CD14-positive monocyte (primary cell): ENCODE results near the gene RTN1. TPM values are rescaled to one million over a fixed set of nuclear protein-coding genes. Genes with fewer than 3 reads are reported as not detected.

Source experiments
- DNase-seq, 3 donors: peaks; one replicate each; pipeline ENCODE4 v3.0.0-alpha.2; 2011 to 2022
- H2AFZ ChIP-seq: 2 replicates; pipeline ENCODE4 v1.6.0; 2012; ENCODE audit warnings: mild to moderate bottlenecking, low read depth, low read length, inconsistent platforms; ENCODE audit not compliant: insufficient read depth, poor library complexity, severe bottlenecking
- H3K27ac ChIP-seq, 2 donors: 1 replicate in 1 of 2; 2 replicates in 1 of 2; pipeline ENCODE4 v1.5.1; 2012 to 2013; ENCODE audit warnings: low read length in 2 of 2, control low read depth in 1 of 2, inconsistent platforms in 1 of 2, low read depth in 1 of 2, mild to moderate bottlenecking in 1 of 2
- H3K27me3 ChIP-seq, 2 donors: one replicate each; pipeline versions ENCODE4 v1.6.0 to v1.6.1; 2011 to 2013; ENCODE audit warnings: low read length in 2 of 2; ENCODE audit not compliant: control insufficient read depth in 2 of 2, insufficient read depth in 2 of 2
- H3K36me3 ChIP-seq, 2 donors: replicated peaks in 1 of 2; 1 replicate in 1 of 2; 2 replicates in 1 of 2; pipeline versions ENCODE4 v1.5.1 to v1.6.1; 2012 to 2013; ENCODE audit warnings: low read length in 2 of 2, control low read depth in 1 of 2, inconsistent platforms in 1 of 2, mild to moderate bottlenecking in 1 of 2; ENCODE audit not compliant: insufficient read depth in 2 of 2, control insufficient read depth in 1 of 2
- H3K4me1 ChIP-seq, 2 donors: 1 replicate in 1 of 2; 2 replicates in 1 of 2; pipeline versions ENCODE4 v1.5.1 to v1.6.1; 2012 to 2013; ENCODE audit warnings: low read length in 2 of 2, control low read depth in 1 of 2, inconsistent platforms in 1 of 2, mild to moderate bottlenecking in 1 of 2, moderate library complexity in 1 of 2; ENCODE audit not compliant: insufficient read depth in 2 of 2, control insufficient read depth in 1 of 2
- H3K4me2 ChIP-seq: replicated peaks from 2 replicates; pipeline ENCODE3; 2012; ENCODE audit warnings: low read length, moderate library complexity, mild to moderate bottlenecking; ENCODE audit not compliant: poor library complexity, severe bottlenecking; ENCODE audit errors: extremely low read depth
- H3K4me3 ChIP-seq, 3 experiments: fragments of 200-600 bp in 1 of 3; sonication (generic) in 1 of 3; replicated peaks in 1 of 3; 1 replicate in 2 of 3; 2 replicates in 1 of 3; pipeline ENCODE4 v1.5.1; 2011 to 2013; ENCODE audit warnings: low read length in 3 of 3, mild to moderate bottlenecking in 3 of 3, control low read depth in 2 of 3, low read depth in 2 of 3, inconsistent platforms in 1 of 3, moderate library complexity in 1 of 3
- H3K79me2 ChIP-seq: 2 replicates; pipeline ENCODE4 v1.6.0; 2012; ENCODE audit warnings: mild to moderate bottlenecking, control low read depth, inconsistent platforms, low read length, moderate library complexity; ENCODE audit not compliant: insufficient read depth
- H3K9ac ChIP-seq: 2 replicates; pipeline ENCODE4 v1.6.0; 2017; ENCODE audit warnings: low read length, mild to moderate bottlenecking; ENCODE audit not compliant: insufficient read depth, poor library complexity, severe bottlenecking
- H3K9me3 ChIP-seq, 2 donors: replicated peaks in 1 of 2; 1 replicate in 1 of 2; 2 replicates in 1 of 2; pipeline versions ENCODE4 v1.5.1 to v1.6.1; 2012 to 2013; ENCODE audit warnings: low read length in 2 of 2, control low read depth in 1 of 2; ENCODE audit not compliant: control insufficient read depth in 1 of 2, insufficient read depth in 1 of 2
- H4K20me1 ChIP-seq: 2 replicates; pipeline ENCODE4 v1.6.0; 2012; ENCODE audit warnings: mild to moderate bottlenecking, low read length, control low read depth, moderate library complexity; ENCODE audit not compliant: insufficient read depth
- H3K27ac Mint-ChIP-seq, 7 donors: one replicate each; pipeline ENCODE4 v1.8.0; 2020; ENCODE audit warnings: mild to moderate bottlenecking in 7 of 7, mixed read lengths in 7 of 7, moderate library complexity in 6 of 7, inconsistent platforms in 2 of 7
- H3K27me3 Mint-ChIP-seq, 3 donors: one replicate each; pipeline ENCODE4 v1.8.0; 2021 to 2022; ENCODE audit warnings: low read depth in 3 of 3, mild to moderate bottlenecking in 3 of 3, mixed read lengths in 3 of 3, moderate library complexity in 3 of 3, inconsistent platforms in 1 of 3
- H3K36me3 Mint-ChIP-seq, 2 donors: one replicate each; pipeline ENCODE4 v1.8.0; 2020; ENCODE audit warnings: mixed read lengths in 2 of 2, inconsistent platforms in 1 of 2, mild to moderate bottlenecking in 1 of 2
- H3K4me1 Mint-ChIP-seq: one replicate; pipeline ENCODE4 v1.8.0; 2020; ENCODE audit warnings: mild to moderate bottlenecking, mixed read lengths
- H3K4me3 Mint-ChIP-seq, 2 donors: one replicate each; pipeline ENCODE4 v1.8.0; 2020; ENCODE audit warnings: mild to moderate bottlenecking in 2 of 2, mixed read lengths in 2 of 2, moderate library complexity in 1 of 2
- H3K9me3 Mint-ChIP-seq, 7 donors: one replicate each; pipeline ENCODE4 v1.8.0; 2020 to 2022; ENCODE audit warnings: mixed read lengths in 7 of 7, mild to moderate bottlenecking in 6 of 7, moderate library complexity in 6 of 7, inconsistent platforms in 2 of 7
- WGBS: methylation state at CpG from one replicate; pipeline ENCODE4 v1.1.5; 2013; ENCODE audit warnings: missing lambda C conversion rate; ENCODE audit not compliant: insufficient coverage; 5-methylcytosine and 5-hydroxymethylcytosine counted together
- intact Hi-C, 2 donors: fragments of 100-400 bp; cut with micrococcal nuclease; formaldehyde crosslinking; loops; one replicate each; pipeline versions ENCODE4 v1.15.0 to v1.15.1; 2023
- polyA plus RNA-seq, 3 donors: library from polyadenylated mRNA; depleted of rRNA in 1 of 3; unstranded in 2 of 3; stranded (reverse) in 1 of 3; fragments of 300-500 nt in 2 of 3; fragments of >200 nt in 1 of 3; fragmentation: Illumina TruSeq in 2 of 3; gene quantifications; 1 replicate in 2 of 3; 2 replicates in 1 of 3; pipeline ENCODE4 v1.2.3, GENCODE V29; 2012 to 2021
- TF ChIP-seq, protein P1 (sequence below): fragments of 200-600 bp; IDR thresholded peaks from one replicate; pipeline ENCODE4 v1.8.0; 2022; ENCODE audit warnings: antibody characterized with exemption, mild to moderate bottlenecking

RTN1 gene
- polyA plus RNA-seq, 3 donors: 40.2 to 75.1 (median 55.0) TPM

DNA sequence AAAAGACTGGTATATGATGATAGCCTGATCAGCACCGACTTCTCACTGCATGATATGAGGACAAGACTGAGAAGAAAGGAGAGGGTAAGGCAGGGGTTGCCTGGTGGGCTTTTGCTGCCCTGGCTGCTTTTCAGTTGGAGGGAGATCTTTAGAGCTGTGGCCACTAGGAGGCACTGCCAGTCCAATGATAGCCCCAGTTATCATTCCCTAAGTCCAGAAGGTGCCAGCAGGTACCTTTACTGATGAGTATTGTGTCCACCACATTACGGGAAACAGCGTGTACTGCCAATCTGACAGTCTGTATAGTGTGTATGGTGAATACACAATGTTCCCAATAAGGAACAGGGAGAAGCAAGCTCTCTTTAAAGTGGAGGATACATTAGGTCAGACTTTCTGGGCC, 238.2 kb downstream of the RTN1 start:
- peaks cover 0 to 10% (median 2%) of the 10 kb centered on the region in 7 donors for H3K9me3 Mint-ChIP-seq
- no peak overlapping the region for H3K27ac Mint-ChIP-seq
- peak; percentile 2 to 37 (median 24) for DNase-seq
- H3K4me1 Mint-ChIP-seq: peaks cover 11% of the 10 kb centered on the region
- H3K27me3 Mint-ChIP-seq: peaks cover 32 to 51% (median 39%) of the 10 kb centered on the region in 3 donors
- Histone ChIP-seq H3K4me1 (peaks cover 5 to 7% of the 10 kb centered on the region in 2 donors), H3K27ac (no peak overlapping the region), H2AFZ (no peak overlapping the region), H4K20me1 (peaks cover 85% of the 10 kb centered on the region), H3K9ac (no peak overlapping the region), H3K36me3 (no peaks in the 10 kb centered on the region), H3K4me2 (no peak overlapping the region), H3K4me3 (no peak overlapping the region), H3K9me3 (peaks cover 0 to 6% of the 10 kb centered on the region in 2 donors), H3K79me2 (no peaks in the 10 kb centered on the region), H3K27me3 (peaks cover 30% of the 10 kb centered on the region in 2 donors)
- intact Hi-C loops: loop anchor here (2.0 to 5.0 kb wide), 2 partner anchors 264 to 265 kb away; no protein-coding TSS in a partner anchor
- TF ChIP-seq, protein P1, sequence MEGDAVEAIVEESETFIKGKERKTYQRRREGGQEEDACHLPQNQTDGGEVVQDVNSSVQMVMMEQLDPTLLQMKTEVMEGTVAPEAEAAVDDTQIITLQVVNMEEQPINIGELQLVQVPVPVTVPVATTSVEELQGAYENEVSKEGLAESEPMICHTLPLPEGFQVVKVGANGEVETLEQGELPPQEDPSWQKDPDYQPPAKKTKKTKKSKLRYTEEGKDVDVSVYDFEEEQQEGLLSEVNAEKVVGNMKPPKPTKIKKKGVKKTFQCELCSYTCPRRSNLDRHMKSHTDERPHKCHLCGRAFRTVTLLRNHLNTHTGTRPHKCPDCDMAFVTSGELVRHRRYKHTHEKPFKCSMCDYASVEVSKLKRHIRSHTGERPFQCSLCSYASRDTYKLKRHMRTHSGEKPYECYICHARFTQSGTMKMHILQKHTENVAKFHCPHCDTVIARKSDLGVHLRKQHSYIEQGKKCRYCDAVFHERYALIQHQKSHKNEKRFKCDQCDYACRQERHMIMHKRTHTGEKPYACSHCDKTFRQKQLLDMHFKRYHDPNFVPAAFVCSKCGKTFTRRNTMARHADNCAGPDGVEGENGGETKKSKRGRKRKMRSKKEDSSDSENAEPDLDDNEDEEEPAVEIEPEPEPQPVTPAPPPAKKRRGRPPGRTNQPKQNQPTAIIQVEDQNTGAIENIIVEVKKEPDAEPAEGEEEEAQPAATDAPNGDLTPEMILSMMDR: peak; percentile 68
- H3K36me3 Mint-ChIP-seq: peaks cover 0 to 5% of the 10 kb centered on the region in 2 donors
- WGBS: 83% methylated on average over 2 of the region's 3 CpGs
- H3K4me3 Mint-ChIP-seq: no peak overlapping the region

DNA sequence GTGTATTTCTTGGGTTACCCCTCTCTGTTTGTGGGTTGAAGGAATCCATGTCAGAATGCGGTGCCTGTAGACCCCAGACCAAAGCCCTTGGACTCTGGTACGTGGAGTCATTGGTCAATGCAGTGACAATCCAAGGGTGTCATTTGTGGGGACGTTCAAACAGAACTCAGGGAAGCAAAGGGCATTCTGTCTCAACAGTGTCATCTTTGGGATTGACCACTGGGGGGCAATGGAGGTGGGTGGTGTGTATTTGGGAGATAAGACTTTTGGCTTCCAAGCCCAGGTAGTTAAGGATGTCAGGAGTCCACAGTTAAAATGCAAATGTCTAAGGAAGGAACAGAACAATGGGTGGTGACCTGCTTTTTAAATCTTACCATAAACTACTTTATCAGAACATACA, 239.3 kb downstream of the RTN1 start:
- Histone ChIP-seq H3K9me3 (peaks cover 0 to 6% of the 10 kb centered on the region in 2 donors), H3K79me2 (no peaks in the 10 kb centered on the region), H3K4me1 (peaks cover 5 to 7% of the 10 kb centered on the region in 2 donors), H3K27me3 (peaks cover 31 to 32% of the 10 kb centered on the region in 2 donors), H3K4me2 (no peak overlapping the region), H3K36me3 (no peaks in the 10 kb centered on the region), H3K9ac (no peak overlapping the region), H3K4me3 (no peak overlapping the region), H3K27ac (no peak overlapping the region), H2AFZ (no peak overlapping the region), H4K20me1 (peaks cover 95% of the 10 kb centered on the region)
- TF ChIP-seq, protein P1: peak; percentile 48
- WGBS: 28% methylated on average over 3 of the region's 3 CpGs
- peaks cover 32 to 54% (median 39%) of the 10 kb centered on the region in 3 donors for H3K27me3 Mint-ChIP-seq
- DNase-seq: peak in 2 of 3 donors; percentile 1 to 7
- peaks cover 11% of the 10 kb centered on the region for H3K4me1 Mint-ChIP-seq
- intact Hi-C loops: loop anchor here in 1 of 2 donors (5.0 kb wide), 1 partner anchor 266 kb away; no protein-coding TSS in a partner anchor
- peak overlapping the region in 1 of 2 donors; percentile 78 for H3K4me3 Mint-ChIP-seq
- H3K9me3 Mint-ChIP-seq: peaks cover 0 to 10% (median 0%) of the 10 kb centered on the region in 7 donors
- H3K27ac Mint-ChIP-seq: no peak overlapping the region
- H3K36me3 Mint-ChIP-seq: peaks cover 0 to 5% of the 10 kb centered on the region in 2 donors
